SK-N-SH (cell line): ENCODE results near the gene SMIM13. TPM values are rescaled to one million over a fixed set of nuclear protein-coding genes. Genes with fewer than 3 reads are reported as not detected.

ENCODE experiments used
- CTCF ChIA-PET: fragments of 300-600, 350-600 bp; formaldehyde crosslinking; extraction: SDS; loops from one replicate; lab custom pipeline; 2021; lab: Yijun Ruan, JAX
- POLR2A ChIA-PET: fragments of 350-600 bp; sonication (Branson Sonifier 250); formaldehyde crosslinking; extraction: SDS; loops from one replicate; lab custom pipeline; 2020; ENCODE audit warnings: antibody characterized with exemption, inconsistent platforms; lab: Yijun Ruan, JAX
- DNase-seq: peaks from one replicate; pipeline ENCODE4 v3.0.0; 2012
- H2AFZ ChIP-seq: fragments of 200-600 bp; sonication (generic); 2 replicates; pipeline ENCODE4 v1.8.1; 2016; ENCODE audit warnings: antibody characterized with exemption, mild to moderate bottlenecking, low read depth
- H3F3A ChIP-seq: fragments of 200-600 bp; sonication (generic); replicated peaks from 2 replicates; pipeline ENCODE3; 2016; ENCODE audit warnings: antibody characterized with exemption, mild to moderate bottlenecking; ENCODE audit not compliant: insufficient read depth
- H3K27ac ChIP-seq, 2 experiments: fragments of 200-500 bp in 1 of 2; fragments of 200-600 bp in 1 of 2; sonication (Bioruptor generic) in 1 of 2; sonication (generic), shearing (Covaris generic) in 1 of 2; 2 replicates each; pipeline versions ENCODE4 v1.5.1 to v1.6.1; 2014 to 2016; ENCODE audit warnings: low read depth in 2 of 2, inconsistent platforms in 1 of 2, low read length in 1 of 2, mild to moderate bottlenecking in 1 of 2, mixed read lengths in 1 of 2
- H3K27me3 ChIP-seq: fragments of 200-600 bp; sonication (generic), shearing (Covaris generic); 2 replicates; pipeline ENCODE4 v1.6.1; 2016; ENCODE audit warnings: mixed run types; ENCODE audit not compliant: insufficient read depth
- H3K36me3 ChIP-seq, 2 experiments: fragments of 200-500 bp in 1 of 2; fragments of 200-600 bp in 1 of 2; sonication (Bioruptor generic) in 1 of 2; sonication (generic) in 1 of 2; replicated peaks in 1 of 2; 2 replicates each; pipeline versions ENCODE3 to v1.5.1; 2014 to 2016; ENCODE audit warnings: low read length in 1 of 2, mild to moderate bottlenecking in 1 of 2; ENCODE audit not compliant: insufficient read depth in 2 of 2, control insufficient read depth in 1 of 2
- H3K4me1 ChIP-seq, 2 experiments: fragments of 200-500 bp in 1 of 2; fragments of 200-600 bp in 1 of 2; sonication (Bioruptor generic) in 1 of 2; sonication (generic), shearing (Covaris generic) in 1 of 2; 2 replicates each; pipeline versions ENCODE4 v1.5.1 to v1.6.1; 2014 to 2016; ENCODE audit warnings: low read depth in 1 of 2, low read length in 1 of 2, mixed run types in 1 of 2; ENCODE audit not compliant: insufficient read depth in 2 of 2, control insufficient read depth in 1 of 2
- H3K4me2 ChIP-seq: fragments of 200-600 bp; sonication (generic), shearing (Covaris generic); 2 replicates; pipeline ENCODE4 v1.6.1; 2017; ENCODE audit warnings: mixed run types
- H3K4me3 ChIP-seq, 2 experiments: fragments of 200-500 bp in 1 of 2; fragments of 200-600 bp in 1 of 2; sonication (Bioruptor generic) in 1 of 2; sonication (generic), shearing (Covaris generic) in 1 of 2; 2 replicates each; pipeline versions ENCODE4 v1.5.1 to v1.8.1; 2014 to 2016; ENCODE audit warnings: low read depth in 2 of 2, inconsistent platforms in 1 of 2, low read length in 1 of 2, mild to moderate bottlenecking in 1 of 2, mixed read lengths in 1 of 2, moderate library complexity in 1 of 2
- H3K79me2 ChIP-seq: fragments of 200-600 bp; sonication (generic); 2 replicates; pipeline ENCODE4 v1.8.1; 2017; ENCODE audit warnings: mild to moderate bottlenecking; ENCODE audit not compliant: insufficient read depth
- H3K9ac ChIP-seq: fragments of 200-600 bp; sonication (generic); 2 replicates; pipeline ENCODE4 v1.6.1; 2017; ENCODE audit warnings: mixed run types
- H3K9me2 ChIP-seq: fragments of 200-600 bp; sonication (generic); 2 replicates; pipeline ENCODE4 v1.6.1; 2017; ENCODE audit warnings: mixed run types
- H3K9me3 ChIP-seq: fragments of 200-600 bp; sonication (generic); 2 replicates; pipeline ENCODE4 v1.6.1; 2017; ENCODE audit warnings: mixed run types, mild to moderate bottlenecking, moderate library complexity
- H4K20me1 ChIP-seq: fragments of 200-600 bp; sonication (generic); 2 replicates; pipeline ENCODE4 v1.6.1; 2017; ENCODE audit warnings: mild to moderate bottlenecking, mixed run types; ENCODE audit not compliant: insufficient read depth
- EP300 ChIP-seq, 2 experiments: IDR thresholded peaks; 2 replicates each; pipeline versions ENCODE4 v1.4.0 to v1.6.1; 2012; ENCODE audit warnings: borderline replicate concordance in 1 of 2, low read depth in 1 of 2, low read length in 1 of 2
- FOSL2 ChIP-seq: IDR thresholded peaks from 2 replicates; pipeline ENCODE4 v1.4.0; 2012; ENCODE audit warnings: low read depth, mild to moderate bottlenecking, moderate library complexity, borderline replicate concordance
- JUND ChIP-seq: IDR thresholded peaks from 2 replicates; pipeline ENCODE4 v1.4.0; 2012
- SMC3 ChIP-seq: IDR thresholded peaks from 2 replicates; pipeline ENCODE4 v1.6.1; 2012; ENCODE audit warnings: low read depth, low read length, improper control_type of control experiment
- TCF12 ChIP-seq: IDR thresholded peaks from 2 replicates; pipeline ENCODE4 v1.4.0; 2012
- whole genome bisulfite sequencing: methylation state at CpG from one replicate; pipeline ENCODE4 v1.1.6; 2017; ENCODE audit warnings: low lambda C conversion rate; 5-methylcytosine and 5-hydroxymethylcytosine counted together
- polyA plus RNA-seq, 3 experiments: library from polyadenylated mRNA; depleted of rRNA; stranded (reverse); fragments of >200 nt; gene quantifications; 2 replicates each; pipeline ENCODE4 v1.2.3, GENCODE V29; 2012
- TF ChIP-seq, protein P1 (sequence below): IDR thresholded peaks from 2 replicates; pipeline ENCODE4 v1.6.1; 2012; ENCODE audit warnings: mild to moderate bottlenecking, low read depth, low read length, moderate library complexity
- TF ChIP-seq, protein P2 (sequence below): IDR thresholded peaks from 2 replicates; pipeline ENCODE4; 2012

The SMIM13 gene
- polyA plus RNA-seq, 1 of the 3 experiments (the other 2 are of a cell fraction), result 2.1 TPM

DNA sequence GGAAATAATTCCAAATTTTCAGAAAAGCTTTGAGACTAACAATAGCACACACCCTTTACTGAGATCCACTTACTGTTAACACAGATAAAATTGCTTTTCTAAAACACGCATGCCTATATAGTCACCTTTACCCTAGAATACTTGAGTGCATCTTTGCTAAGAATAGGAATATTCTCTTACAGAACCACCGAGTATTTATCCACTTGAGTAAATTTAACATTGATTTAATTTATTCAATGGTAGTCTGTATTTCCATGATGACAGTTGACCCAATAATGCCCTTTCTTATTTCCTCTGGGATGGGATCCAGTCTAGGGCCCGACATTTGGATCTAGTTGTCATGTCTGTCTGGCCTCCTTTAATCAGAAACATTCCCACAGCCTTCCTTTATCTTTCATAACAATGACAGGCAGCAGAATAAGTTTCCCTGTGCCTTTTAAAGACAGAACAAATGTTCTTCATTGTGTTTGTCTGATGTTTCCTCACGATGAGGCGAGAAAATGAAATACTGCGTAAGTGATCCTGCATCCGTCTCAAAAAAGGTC is 74.5 kb downstream of the SMIM13 start:
- peak overlapping the region; percentile 25; the same call in 1 of the 2 replicates for H3K4me2 ChIP-seq
- no peaks in the 10 kb centered on the region for H3K79me2 ChIP-seq
- CTCF ChIA-PET, result interaction anchor here (0.8 to 9.7 kb wide), 3 partner anchors 24 to 327 kb away, joined by 3 to 69 read pairs (median 8); no protein-coding TSS in a partner anchor
- POLR2A ChIA-PET, result no interaction called here
- no peak for DNase-seq
- no peaks in the 10 kb centered on the region for H3K9me3 ChIP-seq
- 66% methylated on average over 7 of the region's 7 CpGs for WGBS
- no peaks in the 10 kb centered on the region for H3F3A ChIP-seq
- TF ChIP-seq EP300 (IDR thresholded peaks at IDR 0.05; ENCODE audit: borderline replicate concordance in 1 of 2, low read depth in 1 of 2, low read length in 1 of 2) (peak in 1 of 2 experiments; percentile 30; a peak in 1 of 4 replicates), TCF12 (peak; percentile 59)
- TF ChIP-seq, protein P1, sequence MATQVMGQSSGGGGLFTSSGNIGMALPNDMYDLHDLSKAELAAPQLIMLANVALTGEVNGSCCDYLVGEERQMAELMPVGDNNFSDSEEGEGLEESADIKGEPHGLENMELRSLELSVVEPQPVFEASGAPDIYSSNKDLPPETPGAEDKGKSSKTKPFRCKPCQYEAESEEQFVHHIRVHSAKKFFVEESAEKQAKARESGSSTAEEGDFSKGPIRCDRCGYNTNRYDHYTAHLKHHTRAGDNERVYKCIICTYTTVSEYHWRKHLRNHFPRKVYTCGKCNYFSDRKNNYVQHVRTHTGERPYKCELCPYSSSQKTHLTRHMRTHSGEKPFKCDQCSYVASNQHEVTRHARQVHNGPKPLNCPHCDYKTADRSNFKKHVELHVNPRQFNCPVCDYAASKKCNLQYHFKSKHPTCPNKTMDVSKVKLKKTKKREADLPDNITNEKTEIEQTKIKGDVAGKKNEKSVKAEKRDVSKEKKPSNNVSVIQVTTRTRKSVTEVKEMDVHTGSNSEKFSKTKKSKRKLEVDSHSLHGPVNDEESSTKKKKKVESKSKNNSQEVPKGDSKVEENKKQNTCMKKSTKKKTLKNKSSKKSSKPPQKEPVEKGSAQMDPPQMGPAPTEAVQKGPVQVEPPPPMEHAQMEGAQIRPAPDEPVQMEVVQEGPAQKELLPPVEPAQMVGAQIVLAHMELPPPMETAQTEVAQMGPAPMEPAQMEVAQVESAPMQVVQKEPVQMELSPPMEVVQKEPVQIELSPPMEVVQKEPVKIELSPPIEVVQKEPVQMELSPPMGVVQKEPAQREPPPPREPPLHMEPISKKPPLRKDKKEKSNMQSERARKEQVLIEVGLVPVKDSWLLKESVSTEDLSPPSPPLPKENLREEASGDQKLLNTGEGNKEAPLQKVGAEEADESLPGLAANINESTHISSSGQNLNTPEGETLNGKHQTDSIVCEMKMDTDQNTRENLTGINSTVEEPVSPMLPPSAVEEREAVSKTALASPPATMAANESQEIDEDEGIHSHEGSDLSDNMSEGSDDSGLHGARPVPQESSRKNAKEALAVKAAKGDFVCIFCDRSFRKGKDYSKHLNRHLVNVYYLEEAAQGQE, result no peak
- TF ChIP-seq, protein P2, sequence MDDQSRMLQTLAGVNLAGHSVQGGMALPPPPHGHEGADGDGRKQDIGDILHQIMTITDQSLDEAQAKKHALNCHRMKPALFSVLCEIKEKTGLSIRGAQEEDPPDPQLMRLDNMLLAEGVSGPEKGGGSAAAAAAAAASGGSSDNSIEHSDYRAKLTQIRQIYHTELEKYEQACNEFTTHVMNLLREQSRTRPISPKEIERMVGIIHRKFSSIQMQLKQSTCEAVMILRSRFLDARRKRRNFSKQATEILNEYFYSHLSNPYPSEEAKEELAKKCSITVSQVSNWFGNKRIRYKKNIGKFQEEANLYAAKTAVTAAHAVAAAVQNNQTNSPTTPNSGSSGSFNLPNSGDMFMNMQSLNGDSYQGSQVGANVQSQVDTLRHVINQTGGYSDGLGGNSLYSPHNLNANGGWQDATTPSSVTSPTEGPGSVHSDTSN, result peak; percentile 11; the same call in 1 of the 2 replicates
- peak overlapping the region; percentile 15 to 64; a peak in 3 of 4 replicates for H3K27ac ChIP-seq
- H2AFZ ChIP-seq, result no peak overlapping the region
- H3K4me3 ChIP-seq, result no peak overlapping the region
- H3K36me3 ChIP-seq, result no peaks in the 10 kb centered on the region
- no peaks in the 10 kb centered on the region for H3K27me3 ChIP-seq
- H3K9ac ChIP-seq, result no peak overlapping the region
- H4K20me1 ChIP-seq, result no peaks in the 10 kb centered on the region
- H3K4me1 ChIP-seq, result peaks cover 0 to 8% of the 10 kb centered on the region in 2 experiments; a peak in 1 of 4 replicates
- no peaks in the 10 kb centered on the region for H3K9me2 ChIP-seq

DNA sequence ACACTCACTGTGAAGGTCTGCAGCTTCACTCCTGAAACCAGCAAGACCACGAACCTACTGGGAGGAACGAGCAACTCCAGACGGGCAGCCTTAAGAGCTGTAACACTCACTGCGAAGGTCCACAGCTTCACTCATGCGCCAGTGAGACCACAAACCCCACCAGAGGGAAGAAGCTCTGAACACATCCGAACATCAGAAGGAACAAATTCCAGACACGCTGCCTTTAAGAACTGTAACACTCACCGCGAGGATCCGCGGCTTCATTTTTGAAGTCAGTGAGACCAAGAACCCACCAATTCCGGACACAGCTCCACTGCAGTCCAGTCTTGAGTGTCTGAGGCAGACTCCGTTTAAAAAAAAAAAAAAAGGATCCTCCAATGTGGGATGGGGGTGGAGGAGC is 78.3 kb downstream of the SMIM13 start:
- no peaks in the 10 kb centered on the region for H4K20me1 ChIP-seq
- H3K9me3 ChIP-seq, result no peaks in the 10 kb centered on the region
- H3K27ac ChIP-seq, result no peak overlapping the region
- no peak overlapping the region for H2AFZ ChIP-seq
- H3K4me3 ChIP-seq, result no peak overlapping the region
- no peak overlapping the region for H3K9ac ChIP-seq
- CTCF ChIA-PET, result interaction anchor here (0.7 to 9.7 kb wide), 16 partner anchors 9 to 404 kb away, joined by 3 to 69 read pairs (median 3); no protein-coding TSS in a partner anchor
- H3K27me3 ChIP-seq, result no peaks in the 10 kb centered on the region
- no peaks in the 10 kb centered on the region for H3K9me2 ChIP-seq
- TF ChIP-seq, protein P1, result no peak
- no peak for TF ChIP-seq JUND
- no peak for TF ChIP-seq FOSL2
- TF ChIP-seq SMC3, result no peak
- DNase-seq, result no peak
- no peaks in the 10 kb centered on the region for H3F3A ChIP-seq
- POLR2A ChIA-PET, result interaction anchor here (1.2 kb wide), 1 partner anchor 325 kb away, joined by 3 read pairs; no protein-coding TSS in a partner anchor
- 92% methylated on average over 12 of the region's 13 CpGs for WGBS
- no peak overlapping the region for H3K4me2 ChIP-seq
- no peaks in the 10 kb centered on the region for H3K79me2 ChIP-seq
- no peaks in the 10 kb centered on the region for H3K36me3 ChIP-seq
- H3K4me1 ChIP-seq, result peaks cover 0 to 8% of the 10 kb centered on the region in 2 experiments; a peak in 1 of 4 replicates
